HG02610 (cell line): ENCODE measurements around the gene FAM184B.

Experiments
- ATAC-seq: cut with Tn5 transposase; IDR thresholded peaks from one replicate; pipeline ENCODE4 v1.9.1; 2021; ENCODE audit warnings: mild to moderate bottlenecking, moderate library complexity; ENCODE audit not compliant: unreplicated experiment

Gene FAM184B

DNA sequence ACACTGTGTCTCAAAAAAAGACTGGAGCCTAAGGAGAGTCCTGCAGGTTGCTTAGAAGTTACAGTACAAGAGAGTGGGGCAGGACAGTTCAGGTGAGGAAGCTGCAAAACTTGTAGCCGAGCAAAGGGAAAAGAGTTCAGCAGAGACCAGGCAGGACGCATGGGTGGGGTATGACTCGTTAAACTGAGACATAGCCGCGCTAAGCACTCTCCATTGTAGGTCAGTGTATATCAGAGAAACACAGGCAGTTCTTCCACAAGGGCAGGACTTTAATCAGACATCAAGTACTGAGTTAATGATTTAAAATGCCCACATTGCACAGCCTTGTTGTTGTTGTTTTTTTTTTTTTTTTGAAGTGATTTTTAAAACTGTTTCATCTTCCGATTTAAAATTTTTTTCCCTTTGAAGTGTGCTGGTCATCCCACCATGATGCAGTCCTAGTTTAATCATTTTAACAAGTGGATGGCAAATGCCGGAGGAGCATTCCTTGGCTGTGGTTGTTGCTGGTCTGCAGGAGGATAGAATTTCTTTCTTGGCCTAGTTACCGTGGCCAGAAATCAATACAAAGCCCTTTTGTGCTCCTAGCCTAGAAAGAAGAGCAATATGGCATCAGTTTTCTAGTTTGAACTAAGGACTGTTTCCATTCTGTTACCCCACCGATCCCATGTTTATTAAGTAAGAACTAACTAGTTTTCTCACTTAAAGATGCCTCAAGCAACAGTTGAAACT lies 194.2 kb downstream of the FAM184B start:
- no peak for ATAC-seq

DNA sequence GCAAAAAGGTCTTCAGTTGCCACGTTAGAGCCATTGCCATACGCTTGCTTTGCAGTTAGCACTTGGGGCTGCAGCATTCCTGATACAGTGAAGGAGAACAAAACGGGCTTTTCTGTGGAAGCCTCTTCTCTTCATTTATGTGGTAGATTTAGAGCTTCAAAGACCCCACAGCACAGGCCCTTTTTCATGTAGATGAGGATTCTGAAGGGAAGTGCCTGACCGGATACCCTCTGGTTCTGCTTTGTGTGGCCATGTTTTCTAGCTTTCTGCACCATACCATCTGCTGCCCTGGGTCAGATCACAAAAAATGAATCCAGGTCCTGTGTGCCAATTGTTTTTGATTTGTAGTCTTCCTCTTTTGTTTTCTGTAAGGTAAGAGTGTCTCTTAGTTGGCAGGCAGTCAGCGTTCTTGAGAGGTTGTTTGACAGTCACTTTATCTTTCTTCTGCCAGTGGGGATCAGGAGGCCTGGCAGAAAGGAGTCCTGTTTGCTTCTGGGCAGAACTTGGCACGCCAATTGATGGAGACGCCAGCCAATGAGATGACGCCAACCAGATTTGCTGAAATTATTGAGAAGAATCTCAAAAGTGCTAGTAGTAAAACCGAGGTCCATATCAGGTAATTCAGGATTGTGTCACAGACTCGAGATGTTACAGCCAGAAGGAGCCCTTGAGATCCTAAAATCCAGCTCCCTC lies 196.8 kb downstream of the FAM184B start:
- ATAC-seq, result no peak

DNA sequence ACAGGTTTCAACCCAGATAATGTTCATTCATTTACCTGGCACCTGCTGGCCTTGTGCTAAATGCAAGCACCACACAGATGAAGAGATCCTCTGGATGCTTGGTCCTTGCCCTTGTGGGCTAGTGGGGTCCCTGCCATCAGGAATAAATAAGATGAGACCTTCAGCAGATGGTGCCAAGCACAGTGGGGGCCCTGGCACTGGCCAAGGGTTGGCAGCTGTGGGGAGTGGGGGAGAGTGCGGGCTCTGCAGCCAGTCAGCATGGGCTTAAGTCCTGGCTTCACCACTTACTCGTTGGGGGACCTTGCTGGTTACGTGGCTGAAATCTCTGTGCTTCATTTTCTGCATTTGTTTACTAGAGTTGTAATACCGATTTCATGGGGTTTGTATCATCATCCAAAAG lies 197.5 kb downstream of the FAM184B start:
- ATAC-seq, result no peak

DNA sequence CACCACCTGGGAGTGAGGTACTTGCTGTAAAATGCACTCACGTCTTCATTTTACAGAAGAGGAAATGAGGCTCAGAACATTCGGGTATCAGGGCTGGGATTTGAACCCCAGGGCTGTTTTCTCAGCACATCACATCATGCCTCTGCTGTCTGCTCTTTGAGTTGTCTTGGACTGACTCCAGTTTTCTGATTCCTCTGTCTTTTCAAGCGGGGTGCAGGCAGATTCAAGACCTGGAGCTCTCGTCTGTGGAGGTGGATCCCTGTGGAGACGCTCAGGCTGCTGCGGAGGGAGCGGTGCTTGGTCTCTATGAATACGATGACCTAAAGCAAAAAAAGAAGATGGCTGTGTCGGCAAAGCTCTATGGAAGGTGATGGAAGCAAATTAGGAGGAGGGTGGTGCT lies 198.1 kb downstream of the FAM184B start:
- no peak for ATAC-seq

DNA sequence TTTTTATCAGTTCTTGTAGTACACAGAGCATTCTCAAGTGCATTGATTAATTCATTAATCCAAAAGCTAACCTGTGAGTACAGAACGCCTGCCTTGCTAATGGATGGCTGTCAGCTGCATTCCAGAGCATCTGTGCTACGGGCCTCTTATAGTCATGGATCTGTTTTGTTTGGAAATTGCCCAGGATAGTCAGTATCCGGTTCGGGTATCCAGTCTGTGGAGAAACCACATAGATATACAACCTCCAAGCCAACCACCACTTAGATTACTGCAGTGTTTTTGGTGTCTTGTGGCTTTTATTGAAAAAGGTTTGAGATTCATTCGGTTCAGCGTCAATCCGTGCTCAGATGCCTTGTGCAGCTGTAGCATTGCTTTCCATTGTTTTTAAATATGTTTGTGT lies 200.5 kb downstream of the FAM184B start:
- ATAC-seq, result no peak
